GM12878 (cell line): ENCODE data around the gene AOPEP. TPM values are rescaled to one million over a fixed set of nuclear protein-coding genes. Genes with fewer than 3 reads are reported as not detected.

ENCODE experiments used
- CBX3 ChIP-seq: fragments of 200-600 bp; sonication (generic); IDR thresholded peaks from 2 replicates; pipeline ENCODE4 v1.6.1; 2016; ENCODE audit warnings: low read depth, borderline replicate concordance
- microRNA counts: library from miRNA; unstranded; fragments of <30 nt; microRNA quantifications from one replicate; lab custom pipeline; 2016
- microRNA-seq: library from miRNA; unstranded; fragments of <30 nt; microRNA quantifications from one replicate; pipeline ENCODE4, GENCODE V29; 2018
- polyA plus RNA-seq, 11 experiments: library from polyadenylated mRNA; depleted of rRNA in 4 of 11; unstranded in 6 of 11; stranded (reverse) in 5 of 11; fragments of >200 nt; fragmentation: Nextera tagmentation in 4 of 11; fragmentation: Illumina TruSeq in 1 of 11; extraction: Ambion mirVana in 4 of 11; extraction: Trizol in 1 of 11; gene quantifications; 1 replicate in 1 of 11; 2 replicates in 10 of 11; pipeline versions ENCODE4 v1.2.1 to v1.2.3, GENCODE V29; 2011 to 2016; ENCODE audit warnings: inconsistent platforms in 2 of 11, missing spikeins in 2 of 11, low read depth in 1 of 11
- small RNA-seq: library from RNA; depleted of rRNA; stranded (forward); fragments of <200 nt; gene quantifications from one replicate; pipeline ENCODE3, GENCODE V24; 2014
- total RNA-seq, 4 experiments: library from RNA; depleted of rRNA in 3 of 4; stranded (reverse); fragments of >200 nt in 3 of 4; fragmentation: Illumina TruSeq in 1 of 4; extraction: Trizol in 1 of 4; gene quantifications; 2 replicates each; pipeline versions ENCODE4 v1.2.1 to v1.2.3, GENCODE V29; 2013 to 2021

Gene AOPEP
- total and polyA plus RNA-seq, 10 of the 15 experiments (the other 5 are each of a cell fraction or from before 2014, with no cell fraction given): 2.3 to 16.9 (median 10.1) TPM

- TF ChIP-seq CBX3: no peak
- TF ChIP-seq, all 136 proteins: peak for 0
Observed at GRCh38 chr9:95135756-95136155, 409.3 kb downstream of the AOPEP start (continued).

MicroRNAs encoded within 50 kb of the gene (microRNA counts, 767-probe panel; counts per million panel counts)
- microRNA hsa-miR-2278 (lab: Ali Mortazavi, UCI) (1,244 counts per million, percentile 41 among the panel's probes with 10 or more counts), microRNA hsa-miR-23b-3p (lab: Ali Mortazavi, UCI) (2,885 counts per million, percentile 87 among the panel's probes with 10 or more counts), microRNA hsa-miR-27b-3p (lab: Ali Mortazavi, UCI) (3,217 counts per million, percentile 90 among the panel's probes with 10 or more counts)

Small RNAs within 50 kb of the gene (microRNA-seq; reads per million reads assigned to microRNA genes)
- gene MIR2278: 13.0 reads per million, percentile 48 among the genes with 10 or more reads in this experiment
- gene MIR23B: 3,416 reads per million, percentile 93 among the genes with 10 or more reads in this experiment
- gene MIR24-1: not detected
- 771 reads per million, percentile 87 among the genes with 10 or more reads in this experiment for gene MIR27B
- gene MIR3074: not detected
- not detected for gene MIR6081

Small RNAs within 50 kb of the gene (small RNA-seq; reads per million reads assigned to genes)
- gene MIR2278 (0.66 reads per million, percentile 17 among the genes with 10 or more reads in this experiment), gene MIR23B (165 reads per million, percentile 99 among the genes with 10 or more reads in this experiment), gene MIR27B (14,845 reads per million, percentile 100 among the genes with 10 or more reads in this experiment), gene MIR3074 (not detected), gene MIR6081 (not detected)

Other genes with a start within 250 kb of the AOPEP start
- not detected in 2 replicates for gene PCAT7, start 171.6 kb upstream of the AOPEP start, total RNA-seq (2014; rRNA removed)
- not detected in 2 replicates for gene PCAT7, start 171.6 kb upstream of the AOPEP start, total RNA-seq (2014; rRNA removed; fragmentation: Illumina TruSeq; extraction: Trizol)
- gene PCAT7, start 171.6 kb upstream of the AOPEP start, total RNA-seq (2021): not detected in 2 replicates
- not detected in 2 replicates for gene PCAT7, start 171.6 kb upstream of the AOPEP start, polyA plus RNA-seq (2011; rRNA removed)
- not detected in 2 replicates for gene PCAT7, start 171.6 kb upstream of the AOPEP start, polyA plus RNA-seq (2014; fragmentation: Illumina TruSeq; extraction: Trizol)
- gene PCAT7, start 171.6 kb upstream of the AOPEP start, polyA plus RNA-seq (2014; fragmentation: Nextera tagmentation; extraction: Ambion mirVana): under 1 TPM in 1 of 2 experiments, not detected in 1; 0.04 TPM
- gene PCAT7, start 171.6 kb upstream of the AOPEP start, polyA plus RNA-seq (2014; rRNA removed): not detected in 2 replicates
- gene PCAT7, start 171.6 kb upstream of the AOPEP start, polyA plus RNA-seq (2016; fragmentation: Nextera tagmentation; extraction: Ambion mirVana): not detected
- 0.17 TPM in 1 of 2 replicates, not detected in the other for gene FBP2, start 132.9 kb upstream of the AOPEP start, total RNA-seq (2014; rRNA removed)
- not detected in 2 replicates for gene FBP2, start 132.9 kb upstream of the AOPEP start, total RNA-seq (2014; rRNA removed; fragmentation: Illumina TruSeq; extraction: Trizol)
- gene FBP2, start 132.9 kb upstream of the AOPEP start, total RNA-seq (2021): not detected in 2 replicates
- 1.1 and 1.3 TPM in 2 replicates for gene FBP2, start 132.9 kb upstream of the AOPEP start, polyA plus RNA-seq (2011; rRNA removed)
- not detected in 2 replicates for gene FBP2, start 132.9 kb upstream of the AOPEP start, polyA plus RNA-seq (2014; fragmentation: Illumina TruSeq; extraction: Trizol)
- under 1 TPM in 1 of 2 experiments, not detected in 1; 0.07 TPM for gene FBP2, start 132.9 kb upstream of the AOPEP start, polyA plus RNA-seq (2014; fragmentation: Nextera tagmentation; extraction: Ambion mirVana)
- 0.08 TPM in 1 of 2 replicates, not detected in the other for gene FBP2, start 132.9 kb upstream of the AOPEP start, polyA plus RNA-seq (2014; rRNA removed)
- not detected for gene FBP2, start 132.9 kb upstream of the AOPEP start, polyA plus RNA-seq (2016; fragmentation: Nextera tagmentation; extraction: Ambion mirVana)
- gene FBP1, start 87.2 kb upstream of the AOPEP start, total RNA-seq (2014; rRNA removed): 0.11 TPM in 1 of 2 replicates, not detected in the other
- not detected in 2 replicates for gene FBP1, start 87.2 kb upstream of the AOPEP start, total RNA-seq (2014; rRNA removed; fragmentation: Illumina TruSeq; extraction: Trizol)
- gene FBP1, start 87.2 kb upstream of the AOPEP start, total RNA-seq (2021): 0.38 TPM in 1 of 2 replicates, not detected in the other
- gene FBP1, start 87.2 kb upstream of the AOPEP start, polyA plus RNA-seq (2011; rRNA removed): not detected in 2 replicates
- not detected in 2 replicates for gene FBP1, start 87.2 kb upstream of the AOPEP start, polyA plus RNA-seq (2014; fragmentation: Illumina TruSeq; extraction: Trizol)
- gene FBP1, start 87.2 kb upstream of the AOPEP start, polyA plus RNA-seq (2014; fragmentation: Nextera tagmentation; extraction: Ambion mirVana): not detected
- not detected in 2 replicates for gene FBP1, start 87.2 kb upstream of the AOPEP start, polyA plus RNA-seq (2014; rRNA removed)
- gene FBP1, start 87.2 kb upstream of the AOPEP start, polyA plus RNA-seq (2016; fragmentation: Nextera tagmentation; extraction: Ambion mirVana): under 1 TPM in 1 of 2 experiments, not detected in 1; 0.15 TPM